Embryonic facial prominence (tissue), 1 donor: ENCODE results near the gene PLCL2.
"Not testable (repeated sequence)": the region's sequence is repeated elsewhere in the genome, so short reads cannot be mapped to it uniquely, and the experiment has no call there.

Source experiments
- DNase-seq: peaks from one replicate; pipeline ENCODE4 v3.0.0-alpha.2; 2016; ENCODE audit errors: extremely low spot score

PLCL2 gene

DNA sequence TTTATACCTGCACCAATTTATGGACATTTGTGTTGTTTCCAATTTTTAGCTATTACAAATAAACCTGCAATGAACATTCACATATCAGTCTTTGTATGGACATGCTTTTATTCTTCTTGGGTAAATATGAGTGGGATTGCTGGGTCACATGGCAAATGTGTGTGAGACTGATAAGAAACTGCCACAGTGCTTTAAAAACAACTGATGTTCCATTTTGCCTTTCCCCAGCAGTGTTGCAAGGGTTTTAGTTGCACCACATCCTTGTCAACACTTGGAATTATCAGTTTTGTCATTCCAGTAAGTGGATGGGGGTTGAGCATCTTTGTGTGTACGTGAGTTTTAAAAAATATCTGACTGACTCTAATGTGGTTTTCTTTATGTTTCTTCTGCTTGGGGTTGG lies 191.2 kb downstream of the PLCL2 start:
- no peak for DNase-seq

DNA sequence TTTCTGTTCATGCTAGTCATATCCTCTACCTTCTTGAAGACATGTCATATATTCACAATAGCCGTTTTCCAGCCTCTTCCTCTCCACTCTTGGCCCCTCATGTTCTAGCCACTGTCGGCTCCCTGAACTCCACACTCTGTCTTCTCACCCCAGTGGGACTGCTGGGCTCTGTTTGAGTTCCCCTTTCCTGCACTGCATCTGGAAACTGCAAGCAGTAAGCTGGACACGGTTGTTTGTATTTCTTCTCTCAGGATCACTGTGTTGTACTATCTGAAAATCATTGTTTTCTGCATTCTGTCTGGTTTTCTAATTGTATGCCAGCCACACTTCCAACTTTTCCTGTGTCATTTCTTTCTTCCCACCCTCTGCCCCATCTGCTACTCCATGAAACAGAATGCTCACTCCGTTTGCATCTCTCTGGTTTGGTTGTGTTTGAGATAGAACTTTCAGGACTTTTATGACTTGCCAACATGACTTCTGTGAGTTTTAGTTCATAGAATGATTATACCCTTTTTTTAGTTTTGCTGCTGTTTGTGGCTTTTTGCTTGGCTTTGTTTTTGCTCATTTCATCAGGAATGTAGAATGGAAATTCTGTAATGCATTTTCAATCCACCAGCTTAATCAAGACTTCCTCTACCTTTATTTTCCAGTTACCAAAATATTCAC lies 192.3 kb downstream of the PLCL2 start:
- DNase-seq = no peak

DNA sequence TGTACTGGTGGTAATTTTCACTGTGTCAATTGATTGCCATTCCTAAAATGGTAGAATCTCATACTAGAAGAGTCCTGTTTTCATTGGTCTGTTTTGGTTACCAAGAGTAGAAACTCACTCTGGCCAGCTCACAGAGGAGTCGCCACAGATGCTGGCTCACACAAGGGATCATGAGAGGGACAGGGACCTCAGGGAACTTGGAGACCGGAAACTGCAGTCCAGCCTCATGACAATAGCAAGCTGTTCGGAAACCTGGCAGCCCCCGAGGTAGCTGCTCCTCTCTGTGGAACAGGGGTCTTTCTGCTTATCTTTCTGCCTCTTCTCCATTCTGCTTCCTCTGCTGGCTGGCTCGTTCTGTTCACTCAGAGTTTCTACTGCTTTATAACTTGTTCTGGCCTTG lies 192.9 kb downstream of the PLCL2 start:
- no peak for DNase-seq

DNA sequence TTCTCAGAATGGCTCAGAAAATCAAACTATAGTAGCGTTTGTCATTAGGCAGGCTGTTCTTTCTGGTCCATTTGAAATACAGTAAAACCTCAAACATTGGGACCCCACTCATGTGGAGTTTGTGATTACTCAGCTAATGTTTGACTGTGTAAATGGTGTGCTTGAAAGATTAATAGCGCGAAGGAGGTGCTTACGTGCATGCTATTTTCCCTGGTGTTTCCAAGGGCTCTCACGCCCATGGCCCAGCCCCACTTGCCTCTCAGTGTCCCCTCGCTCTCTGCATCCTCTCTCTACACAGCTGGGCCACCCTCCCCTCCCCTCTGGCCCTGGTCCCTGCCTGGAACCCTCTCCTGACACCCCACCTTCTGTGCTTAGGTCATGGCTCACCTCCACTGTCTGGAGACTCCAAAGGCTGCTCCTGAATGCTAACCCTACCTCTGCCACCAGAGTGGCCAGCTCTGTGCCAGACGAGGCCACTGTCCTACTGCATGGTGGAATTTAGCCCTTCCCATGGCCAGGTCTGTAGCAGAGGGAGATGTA lies 194.2 kb downstream of the PLCL2 start:
- no peak for DNase-seq

DNA sequence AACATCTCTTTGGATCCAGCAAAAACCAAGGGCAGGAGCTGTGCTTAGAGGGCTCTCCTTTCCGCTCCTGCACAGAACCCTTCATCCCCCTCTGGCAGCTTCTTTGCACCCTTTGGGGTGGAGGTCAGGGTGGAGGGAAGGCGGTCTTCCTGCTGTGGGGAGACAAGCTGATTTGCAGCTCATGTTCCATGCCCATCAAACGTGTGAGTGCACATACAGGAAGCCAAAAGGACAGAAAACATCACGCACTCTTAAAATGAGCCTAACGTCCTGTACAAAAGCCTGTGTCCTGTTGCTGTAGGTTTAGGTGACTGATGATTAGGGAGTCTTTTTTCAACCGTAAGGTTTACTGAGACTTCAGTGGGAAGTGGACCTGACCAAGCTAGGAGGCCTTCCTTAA lies 195.2 kb downstream of the PLCL2 start:
- DNase-seq = no peak

DNA sequence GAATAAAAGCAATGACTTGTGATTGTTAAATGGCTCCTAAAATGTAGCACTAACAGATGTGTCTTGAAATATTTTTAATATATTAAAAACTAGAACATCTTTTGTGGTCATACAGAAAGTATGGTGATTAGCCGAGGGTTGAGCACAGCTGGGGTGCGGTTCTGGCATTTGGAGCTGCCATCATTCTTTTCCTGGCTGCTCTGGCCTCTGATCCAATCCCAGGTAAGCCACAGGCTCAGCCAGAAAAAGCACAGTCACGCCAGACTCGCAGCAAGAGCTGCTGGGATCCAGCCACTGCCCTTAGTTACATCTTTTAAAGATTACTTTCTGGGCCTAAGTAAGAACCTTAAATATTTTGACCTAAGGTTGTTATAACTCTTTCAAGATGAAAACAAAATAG lies 196.8 kb downstream of the PLCL2 start:
- DNase-seq = no peak

DNA sequence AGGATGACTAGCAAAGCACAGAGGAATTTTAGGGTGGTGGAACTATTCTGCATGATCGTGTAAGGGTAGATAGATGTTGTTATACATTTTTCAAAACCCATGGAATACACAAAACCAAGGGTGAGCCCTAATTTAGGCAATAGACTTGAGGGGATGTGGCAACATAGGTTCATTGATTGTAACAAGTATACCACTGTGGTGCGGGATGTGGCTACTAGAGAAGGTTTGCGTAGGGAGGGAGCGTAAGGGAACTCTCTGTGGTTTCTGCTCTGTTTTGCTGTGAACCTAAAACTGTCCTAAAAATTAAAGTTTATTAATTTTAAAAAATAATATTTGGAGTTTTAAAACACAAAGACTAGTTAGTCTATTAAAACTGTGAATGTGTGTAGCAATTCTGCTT lies 202.8 kb downstream of the PLCL2 start:
- DNase-seq = no peak

DNA sequence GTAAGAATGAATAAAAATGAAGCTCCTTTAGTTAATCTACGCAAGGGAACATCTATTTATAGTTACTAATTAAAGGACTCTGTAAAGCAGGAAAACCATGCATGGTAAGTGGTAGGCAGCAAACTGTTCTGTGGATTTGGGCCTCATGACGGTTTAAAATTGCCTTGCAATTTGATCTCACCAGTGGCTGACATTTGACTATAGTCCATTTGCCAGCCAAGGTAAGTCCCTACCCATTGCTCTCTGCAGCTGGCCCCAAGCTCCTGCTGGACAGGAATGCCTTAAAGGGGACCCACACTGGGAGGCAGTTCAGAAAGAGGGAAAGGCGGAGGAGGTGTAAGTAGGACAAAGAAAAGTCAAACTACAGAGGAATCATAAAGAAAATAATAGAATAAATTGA lies 203.3 kb downstream of the PLCL2 start:
- no peak for DNase-seq

DNA sequence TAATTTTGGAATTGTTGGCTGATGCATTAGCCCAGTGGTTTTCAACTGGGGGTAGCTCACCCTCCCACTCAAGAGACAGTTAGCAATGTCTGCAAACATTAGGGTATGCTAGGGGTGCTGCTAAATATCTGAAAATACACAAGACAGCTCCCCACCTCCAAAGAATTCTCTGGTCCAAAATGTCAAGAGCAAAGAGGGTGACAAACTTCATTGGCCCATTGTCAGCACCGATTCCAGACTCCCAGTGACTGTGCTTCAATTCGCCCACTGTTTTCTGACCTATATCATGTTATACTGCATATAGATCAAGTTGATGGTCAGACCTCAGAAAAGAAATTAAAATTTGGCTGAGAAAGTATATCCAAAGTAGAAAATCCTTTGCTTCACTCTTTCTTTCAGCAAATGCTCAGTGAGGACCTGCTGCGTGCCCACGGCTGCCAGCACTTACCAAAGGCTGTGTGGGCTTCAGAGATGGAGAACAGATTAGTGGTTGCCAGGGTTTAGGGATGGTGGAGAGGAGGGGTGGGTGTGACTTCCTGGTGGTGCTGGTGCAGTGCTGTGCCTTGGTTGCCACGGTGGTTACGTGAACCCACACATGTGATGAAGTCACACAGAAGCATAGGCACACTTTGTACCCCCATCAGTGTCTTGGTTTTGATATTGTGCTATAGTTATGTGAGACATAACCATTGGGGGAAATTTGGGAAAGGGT lies 204.0 kb downstream of the PLCL2 start:
- no peak for DNase-seq

DNA sequence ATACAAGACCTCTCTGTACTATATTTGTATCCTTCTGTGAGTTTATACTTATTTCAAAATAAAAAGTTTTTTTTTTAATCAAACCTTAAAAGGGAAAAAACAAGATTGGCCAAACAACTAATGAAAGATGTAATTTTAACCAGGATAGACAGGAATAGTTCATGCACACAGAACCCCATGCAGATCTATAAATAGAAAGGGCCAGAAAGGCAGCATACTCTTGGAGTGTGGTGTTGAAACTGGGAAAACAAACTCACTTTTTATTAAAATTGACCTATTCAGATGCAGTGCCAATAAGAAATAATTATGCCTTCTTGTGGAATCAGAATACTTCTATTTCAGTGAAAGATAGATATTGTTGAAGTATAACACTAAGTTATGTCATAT lies 204.6 kb downstream of the PLCL2 start:
- DNase-seq = no peak

DNA sequence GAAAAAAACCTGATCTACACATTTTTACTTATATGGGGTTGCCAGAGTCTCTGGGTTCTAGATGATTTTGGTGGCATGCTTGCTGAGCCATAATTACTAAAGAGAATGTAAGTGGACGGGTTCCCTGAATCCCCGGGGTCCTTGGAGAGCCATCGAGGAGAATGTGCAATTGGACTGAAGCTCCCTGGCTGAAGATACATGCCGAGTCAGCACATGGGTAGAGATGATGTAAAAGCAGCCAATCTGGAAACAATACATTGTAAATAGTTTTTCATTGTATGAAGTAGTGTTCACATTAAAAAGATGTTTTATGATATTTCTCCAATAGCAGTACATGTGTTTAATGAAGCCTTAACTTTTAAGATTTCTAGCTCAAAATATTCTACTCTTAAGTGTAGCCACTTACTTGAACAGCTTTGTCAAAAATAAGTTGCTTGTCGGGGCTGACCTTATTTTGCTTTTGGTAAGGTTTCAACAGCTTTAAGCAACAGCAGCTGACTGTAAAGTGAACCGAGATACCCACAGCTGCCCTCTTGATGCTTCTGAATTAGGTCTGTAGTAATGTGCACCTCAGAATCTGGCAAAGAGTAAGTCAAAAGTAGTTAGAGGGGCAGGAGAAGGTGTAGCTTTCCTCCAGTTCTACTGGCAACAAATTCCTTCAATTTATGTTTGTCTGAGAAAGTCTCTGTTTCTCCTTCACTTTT lies 205.7 kb downstream of the PLCL2 start:
- no peak for DNase-seq

DNA sequence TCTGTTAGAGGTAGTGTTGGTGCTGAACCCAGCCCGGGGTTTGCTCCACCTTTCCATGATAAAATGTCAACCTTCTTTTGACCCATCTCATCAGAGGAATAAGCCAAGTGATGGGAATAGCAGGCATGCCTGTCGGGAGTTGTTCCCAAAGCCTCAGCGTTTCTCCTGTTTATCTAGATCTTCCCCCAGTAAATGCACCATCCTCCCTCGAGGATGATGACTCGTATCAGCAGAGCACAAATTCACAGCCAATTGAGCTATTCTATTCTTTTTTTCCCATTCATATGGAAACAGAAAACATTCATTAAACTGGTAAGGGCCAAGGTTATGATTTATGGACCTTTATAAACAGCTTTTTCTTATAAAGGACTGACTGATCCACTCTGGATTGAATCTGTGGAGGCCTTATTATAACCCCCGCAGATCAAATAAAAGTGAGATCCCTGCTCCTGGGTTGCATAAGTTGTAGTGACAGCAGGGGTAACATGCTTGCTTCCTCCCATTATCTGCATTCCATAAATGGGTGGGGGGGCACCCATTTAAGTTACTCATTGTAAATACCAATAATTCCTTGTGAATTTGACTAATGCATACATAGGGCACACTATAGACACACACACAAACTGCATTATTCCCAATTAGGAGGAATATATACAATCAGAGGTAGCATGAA lies 207.3 kb downstream of the PLCL2 start:
- DNase-seq = no peak

DNA sequence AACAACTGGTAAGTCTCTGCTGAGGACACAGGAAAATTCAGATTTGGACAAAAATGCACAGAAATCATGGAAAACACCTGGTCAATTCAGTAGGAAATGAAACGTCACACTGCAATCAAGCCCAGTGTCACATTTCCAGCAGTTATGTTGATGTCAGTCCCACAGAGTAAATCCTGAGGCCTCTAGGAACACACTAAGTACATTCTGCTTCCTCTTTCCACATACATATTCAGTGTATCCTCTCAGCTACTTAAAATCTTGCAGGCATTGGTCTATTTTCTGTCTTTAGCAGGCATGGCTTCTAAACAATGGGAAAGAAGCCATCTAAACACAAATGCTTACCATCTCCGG lies 207.8 kb downstream of the PLCL2 start:
- no peak for DNase-seq

DNA sequence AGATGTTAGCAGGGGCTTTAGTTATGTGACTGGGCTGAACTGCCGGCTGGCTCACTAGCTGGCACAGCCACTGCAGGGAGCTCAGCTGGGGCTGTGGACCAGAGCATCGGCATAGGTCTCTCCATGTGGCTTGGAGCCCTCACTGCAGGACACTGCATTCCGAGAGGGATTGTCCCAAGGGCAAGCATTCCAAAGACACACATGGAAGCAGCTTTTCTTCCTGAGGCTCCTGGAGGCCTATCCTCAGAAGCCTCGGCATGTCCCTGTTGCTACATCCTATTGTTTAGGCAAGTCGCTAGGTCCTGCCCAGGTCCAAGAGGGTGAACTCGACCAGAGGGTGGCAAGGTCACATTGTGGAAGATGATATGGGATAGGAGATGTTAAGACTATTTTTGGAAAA lies 209.8 kb downstream of the PLCL2 start:
- no peak for DNase-seq

DNA sequence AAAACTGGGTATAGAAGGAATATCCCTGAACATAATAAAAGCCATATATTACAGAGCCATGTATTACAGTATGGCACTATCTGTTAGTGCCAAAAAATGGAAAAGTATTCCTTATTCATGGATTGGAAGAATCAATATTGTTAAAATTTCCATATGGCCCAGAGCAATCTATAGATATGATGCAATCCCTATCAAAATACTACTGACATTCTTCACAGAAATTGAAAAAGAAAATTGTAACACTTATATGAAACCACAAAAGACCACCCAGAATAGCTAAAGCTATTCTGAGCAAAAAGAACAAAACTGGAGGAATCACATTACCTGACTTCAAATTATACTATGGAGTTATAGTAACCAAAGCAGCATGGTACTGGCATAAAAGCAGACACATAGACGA lies 218.8 kb downstream of the PLCL2 start:
- no peak for DNase-seq

DNA sequence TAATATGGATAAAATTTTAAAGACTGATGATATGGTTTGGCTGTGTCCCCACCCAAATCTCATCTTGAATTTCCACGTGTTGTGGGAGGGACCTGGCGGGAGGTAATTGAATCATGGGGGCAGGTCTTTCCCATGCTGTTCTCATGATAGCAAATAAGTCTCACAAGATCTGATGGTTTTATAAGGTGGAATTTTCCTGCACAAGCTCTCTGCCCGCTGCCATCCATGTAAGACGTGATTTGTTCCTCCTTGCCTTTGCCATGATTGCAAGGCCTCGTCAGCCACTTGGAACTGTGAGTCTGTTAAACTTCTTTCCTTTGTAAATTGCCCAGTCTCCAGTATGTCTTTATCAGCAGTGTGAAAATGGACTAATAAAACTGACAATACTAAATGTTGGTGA lies 222.0 kb downstream of the PLCL2 start:
- DNase-seq = not testable (repeated sequence)

DNA sequence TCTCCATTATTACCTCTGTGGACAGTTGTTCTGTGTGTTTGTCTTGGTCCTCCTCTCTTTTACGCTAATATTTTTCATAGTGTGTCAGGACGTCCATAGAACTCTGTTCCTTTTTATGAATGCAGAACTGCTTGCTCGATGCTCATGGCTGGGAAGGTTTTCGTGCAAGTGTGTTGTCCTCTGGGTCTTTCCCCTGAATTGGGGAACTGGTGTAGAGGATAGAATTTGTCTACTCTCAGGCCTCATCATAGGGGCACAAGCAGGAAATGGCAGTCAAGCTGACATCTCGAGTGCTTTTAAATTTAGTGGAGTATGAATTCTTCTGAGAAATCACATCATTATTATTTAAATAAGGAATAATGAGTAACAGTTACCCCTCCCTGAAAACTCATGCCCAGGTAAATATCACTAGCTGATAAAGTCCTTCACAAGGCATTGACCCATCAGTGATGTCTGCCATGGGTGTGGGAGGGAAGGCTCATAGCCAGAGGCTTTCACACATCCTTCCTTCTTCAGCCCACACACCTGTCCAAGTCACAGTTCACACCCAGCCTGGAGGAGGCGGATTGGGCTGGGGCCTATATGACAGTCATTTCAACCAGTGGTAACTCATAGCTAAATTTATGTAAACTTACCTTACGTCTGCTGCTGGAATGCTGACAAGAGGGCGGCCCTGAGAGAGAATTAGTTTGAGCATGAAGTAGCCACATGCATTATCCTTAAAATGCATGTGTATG lies 226.1 kb downstream of the PLCL2 start:
- DNase-seq = no peak

DNA sequence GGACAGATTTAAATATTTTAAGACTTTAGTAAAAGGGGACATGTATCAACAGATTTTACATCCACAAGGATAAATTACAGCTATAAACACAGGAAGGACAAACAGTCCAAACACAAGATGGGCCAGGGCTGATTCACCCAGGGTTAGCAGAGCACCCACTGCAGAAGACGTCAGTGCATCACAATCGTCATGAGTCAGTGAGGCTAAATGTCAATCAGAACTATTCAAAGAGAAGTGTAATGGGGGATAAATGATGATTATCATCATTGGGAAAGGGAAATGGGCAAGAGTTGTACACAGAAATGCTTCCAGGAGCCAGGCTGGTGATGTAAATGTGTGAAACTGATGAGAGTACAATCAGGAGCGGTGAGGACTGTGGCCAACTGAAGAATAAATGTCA lies 226.8 kb downstream of the PLCL2 start:
- DNase-seq = no peak

DNA sequence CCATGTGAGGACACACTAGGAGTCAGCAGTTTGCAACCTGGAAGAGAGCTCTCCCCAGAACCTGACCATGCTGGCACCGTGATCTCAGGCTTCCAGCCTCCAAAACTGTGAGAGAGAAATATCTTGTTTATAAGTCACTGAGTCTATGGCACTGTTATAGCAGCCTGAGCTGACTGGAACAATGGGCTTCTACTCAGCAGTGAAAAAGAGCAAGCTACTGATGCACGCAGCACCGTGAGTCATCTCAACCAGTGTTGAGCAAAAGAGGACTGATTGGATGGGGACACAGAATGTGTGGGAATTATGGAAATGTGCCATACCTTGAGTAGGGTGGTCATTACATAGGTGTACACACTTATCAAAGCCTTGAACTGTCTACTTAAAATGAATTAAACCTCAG lies 230.4 kb downstream of the PLCL2 start:
- no peak for DNase-seq

DNA sequence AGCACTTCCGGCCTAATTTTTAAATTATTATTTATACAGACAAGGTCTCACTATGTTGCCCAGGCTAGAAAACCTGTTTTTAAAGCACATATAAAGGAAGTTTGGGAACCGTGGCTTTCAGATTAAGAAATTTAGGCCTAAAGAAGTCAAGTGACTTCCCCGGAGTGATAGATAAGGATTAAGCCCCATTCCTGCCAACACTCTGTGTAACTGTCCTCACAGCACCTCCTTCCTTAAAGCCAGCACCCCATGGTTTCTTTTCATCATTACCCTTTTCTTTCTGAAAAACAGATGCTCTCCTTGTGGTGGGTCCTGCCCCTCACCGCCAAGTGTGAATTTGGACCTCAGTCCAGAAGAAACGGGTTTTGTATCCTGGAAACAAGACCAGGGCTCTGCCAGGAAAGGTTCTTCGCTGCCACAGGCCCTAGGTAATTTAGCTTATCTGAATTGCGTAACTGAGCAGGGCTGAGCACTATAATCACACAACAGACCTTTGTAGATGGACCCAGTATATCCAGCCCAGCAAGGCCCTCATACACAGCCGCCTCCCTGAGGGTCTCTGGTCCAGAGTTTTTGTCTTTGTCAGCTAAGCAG lies 231.3 kb downstream of the PLCL2 start:
- no peak for DNase-seq

DNA sequence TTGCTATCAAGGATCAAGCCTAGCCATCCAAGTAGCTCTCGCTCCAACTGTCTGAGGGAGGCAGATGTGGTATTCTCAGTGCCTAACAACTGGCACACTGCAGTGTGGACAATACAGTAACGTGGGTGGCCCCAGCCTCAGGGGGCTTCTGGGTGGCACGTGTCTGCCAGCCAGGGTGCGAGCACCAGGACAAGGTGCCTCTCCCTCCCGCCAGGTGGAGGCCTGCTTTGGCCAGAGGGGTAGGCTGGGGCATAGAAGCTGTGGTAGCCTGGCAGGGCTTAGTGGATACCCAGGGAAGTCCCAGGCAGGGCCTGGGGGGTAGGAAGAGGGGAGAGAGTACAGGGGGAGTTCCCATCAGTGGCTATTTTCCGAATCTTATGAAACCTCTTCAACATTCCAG lies 234.0 kb downstream of the PLCL2 start:
- DNase-seq = no peak
